ENCODE measurements around the gene TEC.
"Not testable (repeated sequence)": the region's sequence is repeated elsewhere in the genome, so short reads cannot be mapped to it uniquely, and the experiment has no call there.

Gene TEC

GRCh38 chr4:48237996-48238645 lies 31.5 kb downstream of the TEC start:
- no peak for DNase-seq

- no peak for DNase-seq
Measured at GRCh38 chr4:48235050-48235449, 34.6 kb downstream of the TEC start.

- DNase-seq: no peak
Measured at GRCh38 chr4:48234575-48234974, 35.1 kb downstream of the TEC start.

- DNase-seq: no peak
Measured at GRCh38 chr4:48228949-48229348, 40.7 kb downstream of the TEC start.

GRCh38 chr4:48227662-48228061 lies 42.0 kb downstream of the TEC start:
- DNase-seq: no peak

GRCh38 chr4:48226199-48226598 lies 43.4 kb downstream of the TEC start:
- DNase-seq: no peak

- DNase-seq: no peak
Measured at GRCh38 chr4:48225368-48226141, 44.1 kb downstream of the TEC start.

GRCh38 chr4:48224606-48225005 lies 45.0 kb downstream of the TEC start:
- no peak for DNase-seq

- DNase-seq: no peak
Measured at GRCh38 chr4:48223633-48224295, 45.9 kb downstream of the TEC start.

- DNase-seq: no peak
Measured at GRCh38 chr4:48222491-48222890, 47.1 kb downstream of the TEC start.

GRCh38 chr4:48219430-48219829 lies 50.2 kb downstream of the TEC start:
- DNase-seq: not testable (repeated sequence)

- DNase-seq: no peak
Measured at GRCh38 chr4:48216563-48216962, 53.1 kb downstream of the TEC start.

GRCh38 chr4:48215977-48216376 lies 53.7 kb downstream of the TEC start:
- no peak for DNase-seq

GRCh38 chr4:48212165-48212564 lies 57.5 kb downstream of the TEC start:
- DNase-seq: no peak

GRCh38 chr4:48210966-48211328 lies 58.7 kb downstream of the TEC start:
- DNase-seq: no peak

GRCh38 chr4:48205626-48206025 lies 64.0 kb downstream of the TEC start:
- no peak for DNase-seq

GRCh38 chr4:48205107-48205506 lies 64.5 kb downstream of the TEC start:
- DNase-seq: no peak

- no peak for DNase-seq
Measured at GRCh38 chr4:48203819-48204218, 65.8 kb downstream of the TEC start.

GRCh38 chr4:48197643-48198237 lies 71.9 kb downstream of the TEC start:
- DNase-seq: no peak

GRCh38 chr4:48196758-48197504 lies 72.7 kb downstream of the TEC start:
- DNase-seq: no peak

- no peak for DNase-seq
Measured at GRCh38 chr4:48195853-48196252, 73.8 kb downstream of the TEC start.

GRCh38 chr4:48195374-48195773 lies 74.3 kb downstream of the TEC start:
- DNase-seq: no peak

- no peak for DNase-seq
Measured at GRCh38 chr4:48194971-48195370, 74.7 kb downstream of the TEC start.

Data from activated naive CD4-positive, alpha-beta T cell treated with Interleukin-2 at 50 U/mL for 16 hours (primary cell).